ENCODE measurements around the gene HINFP.
"Not testable (repeated sequence)": the region's sequence is repeated elsewhere in the genome, so short reads cannot be mapped to it uniquely, and the experiment has no call there.

Gene HINFP

GRCh38 chr11:119181677-119182412 lies 60.5 kb downstream of the HINFP start:
- DNase-seq (ENCODE audit: low read depth in 2 of 3, low spot score in 2 of 3) = no peak

- DNase-seq (ENCODE audit: low read depth in 2 of 3, low spot score in 2 of 3) = not testable (repeated sequence)
Measured at GRCh38 chr11:119184399-119184798, 63.0 kb downstream of the HINFP start.
